ENCODE results near the gene TK2. TPM values are rescaled to one million over a fixed set of nuclear protein-coding genes. Genes with fewer than 3 reads are reported as not detected.

TK2 gene
- total and polyA plus RNA-seq, 7 donors: 4.0 to 14.7 (median 10.0) TPM

- WGBS, 3 donors: 82 to 87% (median 86%) methylated on average over 15 of the region's 15 CpGs
- no peaks in the 10 kb centered on the region for H3K4me1 ChIP-seq
- H3K4me3 ChIP-seq: no peak overlapping the region
- no peaks in the 10 kb centered on the region for H3K36me3 ChIP-seq (ENCODE audit: insufficient read depth in 1 of 2, low read depth in 1 of 2)
- no peaks in the 10 kb centered on the region for H3K27me3 ChIP-seq (ENCODE audit: insufficient read depth in 3 of 3, low read length in 2 of 3)
- TF ChIP-seq CTCF (IDR thresholded peaks at IDR 0.05): no peak
- intact Hi-C loops (cut with DNase I): loop anchor here in 1 of 2 donors (5.0 to 10.0 kb wide), 2 partner anchors 77 to 120 kb away; partner anchors contain the start of gene CMTM3
- no peaks in the 10 kb centered on the region for H3K9me3 ChIP-seq
- no peak for DNase-seq
- no peak for ATAC-seq
- no peak overlapping the region for H3K27ac ChIP-seq
Observed at GRCh38 chr16:66484453-66485213, 65.3 kb downstream of the TK2 start.

GRCh38 chr16:66483689-66484452 is 66.1 kb downstream of the TK2 start:
- ATAC-seq (peak; percentile 67 to 84 (median 78)), DNase-seq (peak; percentile 77 to 87)
- H3K4me3 ChIP-seq: no peak overlapping the region
- H3K27ac ChIP-seq: no peak overlapping the region
- H3K27me3 ChIP-seq (ENCODE audit: insufficient read depth in 3 of 3, low read length in 2 of 3): no peaks in the 10 kb centered on the region
- whole genome bisulfite sequencing, 3 donors: 40 to 41% (median 41%) methylated on average over 14 of the region's 14 CpGs
- peak; percentile 86 for TF ChIP-seq CTCF (IDR thresholded peaks at IDR 0.05)
- intact Hi-C loops (cut with DNase I): loop anchor here (1.0 to 10.0 kb wide), 4 partner anchors 77 to 127 kb away; partner anchors contain the start of gene CMTM3 (in 1 of the 2)
- no peaks in the 10 kb centered on the region for H3K4me1 ChIP-seq
- H3K9me3 ChIP-seq: no peaks in the 10 kb centered on the region
- no peaks in the 10 kb centered on the region for H3K36me3 ChIP-seq (ENCODE audit: insufficient read depth in 1 of 2, low read depth in 1 of 2)

GRCh38 chr16:66481943-66482390 is 68.0 kb downstream of the TK2 start:
- no peaks in the 10 kb centered on the region for H3K36me3 ChIP-seq (ENCODE audit: insufficient read depth in 1 of 2, low read depth in 1 of 2)
- TF ChIP-seq CTCF (IDR thresholded peaks at IDR 0.05): no peak
- 61 to 70% (median 69%) methylated on average over 7 of the region's 7 CpGs for WGBS, 3 donors
- no peaks in the 10 kb centered on the region for H3K27me3 ChIP-seq (ENCODE audit: insufficient read depth in 3 of 3, low read length in 2 of 3)
- no peak overlapping the region for H3K27ac ChIP-seq
- ATAC-seq (no peak), DNase-seq (no peak)
- intact Hi-C loops (cut with DNase I): loop anchor here (2.0 to 10.0 kb wide), 3 partner anchors 75 to 125 kb away; partner anchors contain the start of gene CMTM3 (in 1 of the 2)
- no peaks in the 10 kb centered on the region for H3K4me1 ChIP-seq
- H3K9me3 ChIP-seq: no peaks in the 10 kb centered on the region
- H3K4me3 ChIP-seq: no peak overlapping the region

- Histone ChIP-seq H3K36me3 (ENCODE audit: insufficient read depth in 1 of 2, low read depth in 1 of 2) (no peaks in the 10 kb centered on the region), H3K27me3 (ENCODE audit: insufficient read depth in 3 of 3, low read length in 2 of 3) (peaks cover 0 to 5% (median 0%) of the 10 kb centered on the region in 3 donors), H3K4me1 (no peaks in the 10 kb centered on the region), H3K9me3 (no peaks in the 10 kb centered on the region), H3K4me3 (no peak overlapping the region), H3K27ac (no peak overlapping the region)
- no peak for DNase-seq
- no peak for TF ChIP-seq CTCF (IDR thresholded peaks at IDR 0.05)
- ATAC-seq: no peak
- intact Hi-C loops (cut with DNase I): loop anchor here in 1 of 2 donors (5.0 to 10.0 kb wide), 2 partner anchors 74 to 123 kb away; partner anchors contain the start of gene CMTM3
- 90 to 93% (median 90%) methylated on average over 25 of the region's 25 CpGs for WGBS, 3 donors
Observed at GRCh38 chr16:66481081-66481942, 68.6 kb downstream of the TK2 start.
